Body of pancreas (tissue), 4 donors: Measurements from ENCODE around the gene ANGEL2. TPM values are rescaled to one million over a fixed set of nuclear protein-coding genes. Genes with fewer than 3 reads are reported as not detected.
"Not testable (repeated sequence)": the region's sequence is repeated elsewhere in the genome, so short reads cannot be mapped to it uniquely, and the experiment has no call there.

Experiments used
- ATAC-seq: fragments of 150-250 bp; one replicate; pipeline ENCODE4 v1.9.1; 2016
- DNase-seq, 4 donors: peaks; one replicate each; pipeline ENCODE4 v3.0.0-alpha.2; 2019
- H3K27ac ChIP-seq, 4 donors: fragments of 200-600 bp; sonication (generic); 1 replicate in 3 of 4; 2 replicates in 1 of 4; pipeline versions ENCODE4 v1.5.1 to v1.6.1; 2016 to 2019; ENCODE audit warnings: mild to moderate bottlenecking in 1 of 4, mixed read lengths in 1 of 4, moderate library complexity in 1 of 4
- H3K27me3 ChIP-seq, 2 donors: fragments of 200-600 bp; sonication (generic); one replicate each; pipeline ENCODE4 v1.6.0; 2016; ENCODE audit warnings: mild to moderate bottlenecking in 1 of 2
- H3K36me3 ChIP-seq, 2 donors: fragments of 200-600 bp; sonication (generic); replicated peaks in 1 of 2; 2 replicates each; pipeline ENCODE4 v1.5.1; 2016; ENCODE audit warnings: low read depth in 2 of 2; ENCODE audit not compliant: insufficient read depth in 1 of 2
- H3K4me1 ChIP-seq: fragments of 200-600 bp; sonication (generic); one replicate; pipeline ENCODE4 v1.6.0; 2016
- H3K4me3 ChIP-seq, 2 donors: fragments of 200-600 bp; sonication (generic); 1 replicate in 1 of 2; 2 replicates in 1 of 2; pipeline ENCODE4 v1.5.1; 2016 to 2019
- H3K9me3 ChIP-seq, 3 donors: fragments of 200-600 bp; sonication (generic); 1 replicate in 2 of 3; 2 replicates in 1 of 3; pipeline ENCODE4 v1.5.1; 2016
- CTCF ChIP-seq, 7 experiments: fragments of 450-650 bp in 4 of 7; fragments of 200-600 bp in 3 of 7; sonication (generic) in 3 of 7; IDR thresholded peaks; one replicate each; pipeline ENCODE4 v1.5.1; 2016 to 2019; ENCODE audit warnings: antibody characterized with exemption in 7 of 7
- POLR2A ChIP-seq, 3 donors: fragments of 450-650 bp; IDR thresholded peaks; one replicate each; pipeline ENCODE4 v1.6.1; 2016; ENCODE audit warnings: antibody characterized with exemption in 3 of 3, mild to moderate bottlenecking in 2 of 3
- WGBS, 2 donors: methylation state at CpG; one replicate each; pipeline ENCODE4 v1.1.5; 2017; 5-methylcytosine and 5-hydroxymethylcytosine counted together
- intact Hi-C: fragments of 100-400 bp; cut with DNase I; formaldehyde crosslinking; loops from one replicate; pipeline ENCODE4 v1.15.1; 2023
- total RNA-seq, 2 donors: library from RNA; depleted of rRNA; stranded (reverse); fragments of >200 nt; gene quantifications; one replicate each; pipeline ENCODE4 v1.1.0, GENCODE V29; 2016

ANGEL2 gene
- total RNA-seq, 2 donors from 2014 or later: 14.5 to 36.8 TPM

- no peak overlapping the region for H3K4me3 ChIP-seq
- WGBS, 2 donors: 78 to 80% methylated on average over 2 of the region's 2 CpGs
- no peak for TF ChIP-seq POLR2A (IDR thresholded peaks at IDR 0.05)
- no peaks in the 10 kb centered on the region for H3K4me1 ChIP-seq
- H3K27ac ChIP-seq: no peak overlapping the region
- intact Hi-C loops: no loop called here
- no peaks in the 10 kb centered on the region for H3K9me3 ChIP-seq
- H3K36me3 ChIP-seq: no peaks in the 10 kb centered on the region
- no peaks in the 10 kb centered on the region for H3K27me3 ChIP-seq
- no peak for ATAC-seq
- DNase-seq: no peak
Measured at GRCh38 chr1:213035573-213035972, 19.9 kb upstream of the ANGEL2 start.

GRCh38 chr1:213034713-213035112 is 19.0 kb upstream of the ANGEL2 start:
- H3K4me3 ChIP-seq: no peak overlapping the region
- ATAC-seq (no peak), DNase-seq (no peak)
- no peak overlapping the region for H3K27ac ChIP-seq
- intact Hi-C loops: no loop called here
- no peaks in the 10 kb centered on the region for H3K9me3 ChIP-seq
- H3K4me1 ChIP-seq: no peaks in the 10 kb centered on the region
- WGBS, 2 donors: 69 to 89% methylated on average over 1 of the region's 1 CpG
- TF ChIP-seq POLR2A (IDR thresholded peaks at IDR 0.05): no peak
- no peak for TF ChIP-seq CTCF (IDR thresholded peaks at IDR 0.05)
- H3K27me3 ChIP-seq: no peaks in the 10 kb centered on the region
- no peaks in the 10 kb centered on the region for H3K36me3 ChIP-seq

GRCh38 chr1:213032651-213033050 is 17.0 kb upstream of the ANGEL2 start:
- no peak overlapping the region for H3K27ac ChIP-seq
- ATAC-seq: no peak
- no peaks in the 10 kb centered on the region for H3K27me3 ChIP-seq
- intact Hi-C loops: no loop called here
- H3K4me1 ChIP-seq: no peaks in the 10 kb centered on the region
- no peak for DNase-seq
- H3K36me3 ChIP-seq: no peaks in the 10 kb centered on the region
- H3K4me3 ChIP-seq: no peak overlapping the region
- TF ChIP-seq CTCF (IDR thresholded peaks at IDR 0.05) (no peak), POLR2A (IDR thresholded peaks at IDR 0.05) (no peak)
- no peaks in the 10 kb centered on the region for H3K9me3 ChIP-seq

GRCh38 chr1:213027024-213027423 is 11.4 kb upstream of the ANGEL2 start:
- H3K36me3 ChIP-seq, DNase-seq, H3K9me3 ChIP-seq, H3K27me3 ChIP-seq, ATAC-seq, H3K4me3 ChIP-seq, intact Hi-C loops, H3K4me1 ChIP-seq, H3K27ac ChIP-seq: not testable (repeated sequence)
- 67 to 78% methylated on average over 3 of the region's 3 CpGs for WGBS, 2 donors

- WGBS, 2 donors: 88 to 90% methylated on average over 3 of the region's 3 CpGs
- H3K27me3 ChIP-seq: no peaks in the 10 kb centered on the region
- no peaks in the 10 kb centered on the region for H3K9me3 ChIP-seq
- H3K4me3 ChIP-seq: no peak overlapping the region
- H3K27ac ChIP-seq: no peak overlapping the region
- DNase-seq (no peak), ATAC-seq (no peak)
- H3K36me3 ChIP-seq: no peaks in the 10 kb centered on the region
- peaks cover 4% of the 10 kb centered on the region for H3K4me1 ChIP-seq
- intact Hi-C loops: no loop called here
- no peak for TF ChIP-seq POLR2A (IDR thresholded peaks at IDR 0.05)
- no peak for TF ChIP-seq CTCF (IDR thresholded peaks at IDR 0.05)
Measured at GRCh38 chr1:213020016-213020415, 4.3 kb upstream of the ANGEL2 start.

GRCh38 chr1:213019450-213019849 is 3.8 kb upstream of the ANGEL2 start:
- H3K4me1 ChIP-seq: peaks cover 7% of the 10 kb centered on the region
- no peak for ATAC-seq
- DNase-seq: no peak
- H3K27me3 ChIP-seq: no peaks in the 10 kb centered on the region
- H3K27ac ChIP-seq: no peak overlapping the region
- H3K9me3 ChIP-seq: no peaks in the 10 kb centered on the region
- WGBS, 2 donors: 74 to 85% methylated on average over 4 of the region's 4 CpGs
- no peak overlapping the region for H3K4me3 ChIP-seq
- intact Hi-C loops: no loop called here
- H3K36me3 ChIP-seq: no peaks in the 10 kb centered on the region
- TF ChIP-seq CTCF (IDR thresholded peaks at IDR 0.05) (no peak), POLR2A (IDR thresholded peaks at IDR 0.05) (no peak)
